Measurements from ENCODE around the gene TAF1A.

Gene TAF1A

GRCh38 chr1:222594789-222595188, 5.1 kb upstream of the TAF1A start:
- no peak for DNase-seq

GRCh38 chr1:222592171-222592570, 2.4 kb upstream of the TAF1A start:
- no peak for DNase-seq

GRCh38 chr1:222588135-222588534, 1.6 kb downstream of the TAF1A start:
- DNase-seq, result no peak

GRCh38 chr1:222586842-222587241, 2.9 kb downstream of the TAF1A start:
- DNase-seq, result no peak

GRCh38 chr1:222583079-222583478, 6.7 kb downstream of the TAF1A start:
- DNase-seq, result no peak

GRCh38 chr1:222582099-222582774, 7.5 kb downstream of the TAF1A start:
- no peak for DNase-seq

- DNase-seq, result no peak
These were observed 10.4 kb downstream of the TAF1A start for GRCh38 chr1:222579316-222579715.

GRCh38 chr1:222570837-222571236, 18.9 kb downstream of the TAF1A start:
- no peak for DNase-seq

GRCh38 chr1:222561656-222562055, 28.1 kb downstream of the TAF1A start:
- no peak for DNase-seq

GRCh38 chr1:222557574-222557973, 32.2 kb downstream of the TAF1A start:
- DNase-seq, result no peak

GRCh38 chr1:222557148-222557547, 32.6 kb downstream of the TAF1A start:
- no peak for DNase-seq

GRCh38 chr1:222555992-222556615, 33.6 kb downstream of the TAF1A start:
- DNase-seq, result no peak

GRCh38 chr1:222554177-222554576, 35.6 kb downstream of the TAF1A start:
- DNase-seq, result no peak

GRCh38 chr1:222552882-222553281, 36.9 kb downstream of the TAF1A start:
- no peak for DNase-seq

GRCh38 chr1:222547944-222548671, 41.6 kb downstream of the TAF1A start, which contains the start of gene HHIPL2:
HHIPL2 (minus strand) TSS chr1:222548104; CDS start chr1:222548044, 60 bp downstream.
- no peak for DNase-seq

- no peak for DNase-seq
These were observed 42.5 kb downstream of the TAF1A start for GRCh38 chr1:222547260-222547614.

GRCh38 chr1:222546548-222547259, 43.0 kb downstream of the TAF1A start:
- DNase-seq, result no peak

GRCh38 chr1:222546091-222546490, 43.6 kb downstream of the TAF1A start:
- no peak for DNase-seq

GRCh38 chr1:222543817-222544216, 45.9 kb downstream of the TAF1A start:
- DNase-seq, result no peak

GRCh38 chr1:222540598-222540995, 49.1 kb downstream of the TAF1A start:
- DNase-seq, result no peak

- DNase-seq, result no peak
These were observed 49.7 kb downstream of the TAF1A start for GRCh38 chr1:222539951-222540597.

GRCh38 chr1:222535455-222535854, 54.3 kb downstream of the TAF1A start:
- no peak for DNase-seq

- DNase-seq, result no peak
These were observed 58.9 kb downstream of the TAF1A start for GRCh38 chr1:222530852-222531251.

Measured in activated CD4-positive, CD25-positive, alpha-beta regulatory T cell (primary cell).